ENCODE data around the gene MCF2L.
"Not testable (repeated sequence)": the region's sequence is repeated elsewhere in the genome, so short reads cannot be mapped to it uniquely, and the experiment has no call there.

MCF2L gene

GRCh38 chr13:113051641-113052040 is 82.6 kb downstream of the MCF2L start:
- DNase-seq = no peak

GRCh38 chr13:113052206-113052605 is 83.2 kb downstream of the MCF2L start:
- DNase-seq = no peak

- DNase-seq = no peak
These were observed 84.0 kb downstream of the MCF2L start for GRCh38 chr13:113052971-113053370.

- DNase-seq = no peak
These were observed 84.4 kb downstream of the MCF2L start for GRCh38 chr13:113053376-113053775.

GRCh38 chr13:113053801-113054604 is 85.0 kb downstream of the MCF2L start:
- no peak for DNase-seq

- no peak for DNase-seq
These were observed 88.1 kb downstream of the MCF2L start for GRCh38 chr13:113057084-113057483.

GRCh38 chr13:113057559-113057958 is 88.5 kb downstream of the MCF2L start:
- not testable (repeated sequence) for DNase-seq

- DNase-seq = no peak
These were observed 89.3 kb downstream of the MCF2L start for GRCh38 chr13:113058129-113058987.

- no peak for DNase-seq
These were observed 90.2 kb downstream of the MCF2L start for GRCh38 chr13:113058988-113059850.

GRCh38 chr13:113059891-113060290 is 90.9 kb downstream of the MCF2L start:
- no peak for DNase-seq

GRCh38 chr13:113060557-113061270 is 91.7 kb downstream of the MCF2L start:
- DNase-seq = no peak

- DNase-seq = no peak
These were observed 92.2 kb downstream of the MCF2L start for GRCh38 chr13:113061271-113061625.

GRCh38 chr13:113061796-113062425 is 92.9 kb downstream of the MCF2L start:
- DNase-seq = no peak

- no peak for DNase-seq
These were observed 93.7 kb downstream of the MCF2L start for GRCh38 chr13:113062691-113063090.

GRCh38 chr13:113063091-113063491 is 94.1 kb downstream of the MCF2L start:
- no peak for DNase-seq

GRCh38 chr13:113064000-113064533 is 95.1 kb downstream of the MCF2L start:
- DNase-seq = no peak

GRCh38 chr13:113064534-113065405 is 95.8 kb downstream of the MCF2L start:
- DNase-seq = no peak

- DNase-seq = no peak
These were observed 96.6 kb downstream of the MCF2L start for GRCh38 chr13:113065406-113066141.

GRCh38 chr13:113066142-113066455 is 97.1 kb downstream of the MCF2L start:
- no peak for DNase-seq

GRCh38 chr13:113066746-113067145 is 97.7 kb downstream of the MCF2L start:
- DNase-seq = no peak

All from NCI-H1105 treated with DMSO at 0.1 percent for 48 hours (cell line).